Measurements from ENCODE around the gene SUN1.

The SUN1 gene

GRCh38 chr7:822692-823276, 9.5 kb upstream of the SUN1 start:
- TF ChIP-seq, protein P1, sequence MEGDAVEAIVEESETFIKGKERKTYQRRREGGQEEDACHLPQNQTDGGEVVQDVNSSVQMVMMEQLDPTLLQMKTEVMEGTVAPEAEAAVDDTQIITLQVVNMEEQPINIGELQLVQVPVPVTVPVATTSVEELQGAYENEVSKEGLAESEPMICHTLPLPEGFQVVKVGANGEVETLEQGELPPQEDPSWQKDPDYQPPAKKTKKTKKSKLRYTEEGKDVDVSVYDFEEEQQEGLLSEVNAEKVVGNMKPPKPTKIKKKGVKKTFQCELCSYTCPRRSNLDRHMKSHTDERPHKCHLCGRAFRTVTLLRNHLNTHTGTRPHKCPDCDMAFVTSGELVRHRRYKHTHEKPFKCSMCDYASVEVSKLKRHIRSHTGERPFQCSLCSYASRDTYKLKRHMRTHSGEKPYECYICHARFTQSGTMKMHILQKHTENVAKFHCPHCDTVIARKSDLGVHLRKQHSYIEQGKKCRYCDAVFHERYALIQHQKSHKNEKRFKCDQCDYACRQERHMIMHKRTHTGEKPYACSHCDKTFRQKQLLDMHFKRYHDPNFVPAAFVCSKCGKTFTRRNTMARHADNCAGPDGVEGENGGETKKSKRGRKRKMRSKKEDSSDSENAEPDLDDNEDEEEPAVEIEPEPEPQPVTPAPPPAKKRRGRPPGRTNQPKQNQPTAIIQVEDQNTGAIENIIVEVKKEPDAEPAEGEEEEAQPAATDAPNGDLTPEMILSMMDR (conservative IDR thresholded peaks at IDR 0.05; ENCODE audit: low read length) = no peak
- no peak for DNase-seq (ENCODE audit: low read depth)

GRCh38 chr7:823649-824048, 8.6 kb upstream of the SUN1 start:
- TF ChIP-seq, protein P1 (conservative IDR thresholded peaks at IDR 0.05; ENCODE audit: low read length) = no peak
- no peak for DNase-seq (ENCODE audit: low read depth)
- H3K4me3 ChIP-seq (ENCODE audit: low read length) = no peak overlapping the region

More at GRCh38 chr7:822692-823276, 9.5 kb upstream of the SUN1 start:
- no peak overlapping the region for H3K4me3 ChIP-seq (ENCODE audit: low read length)

DNA sequence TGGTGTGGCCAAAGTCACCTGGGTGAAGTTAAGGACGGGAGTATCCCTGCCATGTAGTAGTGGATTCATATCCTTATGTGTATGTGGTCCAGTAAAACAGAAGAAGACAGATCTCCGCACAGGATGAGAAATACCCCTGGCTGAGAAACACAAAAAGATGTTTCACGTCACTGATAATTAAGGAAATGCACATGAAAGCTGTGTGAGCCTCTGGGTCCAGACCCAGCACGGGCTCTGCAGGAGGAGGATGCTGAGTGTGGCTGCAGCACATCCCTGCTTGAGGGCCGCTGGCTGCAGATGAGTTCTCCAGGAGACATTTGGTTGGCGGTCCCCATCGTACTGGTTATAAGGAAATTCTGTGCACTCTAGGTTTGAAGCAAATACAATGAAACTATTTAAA, 8.2 kb upstream of the SUN1 start:
- H3K4me3 ChIP-seq (ENCODE audit: low read length) = no peak overlapping the region
- TF ChIP-seq, protein P1 (conservative IDR thresholded peaks at IDR 0.05; ENCODE audit: low read length) = no peak

DNA sequence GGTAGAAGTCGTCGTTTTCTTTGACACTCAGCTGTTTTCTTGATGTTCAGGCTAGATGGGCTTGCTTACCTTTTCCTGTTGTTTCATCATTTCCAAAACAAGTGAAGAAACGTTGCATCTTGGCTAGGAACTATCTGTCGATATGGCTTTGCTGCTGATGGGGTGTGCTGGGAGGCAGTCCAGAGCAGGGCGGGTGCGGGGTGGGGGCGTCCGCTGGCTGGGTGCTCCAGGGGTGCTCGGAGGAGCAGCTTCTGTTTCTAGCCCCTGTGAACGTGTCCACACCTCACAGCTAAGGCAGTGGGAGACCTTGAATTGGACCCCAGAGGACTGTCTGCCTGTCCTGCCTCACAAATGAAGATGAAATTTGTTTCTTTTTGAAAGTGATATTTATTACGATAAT, 7.6 kb upstream of the SUN1 start:
- H3K4me3 ChIP-seq (ENCODE audit: low read length) = peak overlapping the region; percentile 41
- TF ChIP-seq, protein P1 (conservative IDR thresholded peaks at IDR 0.05; ENCODE audit: low read length) = no peak
- peak; percentile 31 for DNase-seq (ENCODE audit: low read depth)

More for the DNA sequence above, 8.2 kb upstream of the SUN1 start:
- DNase-seq (ENCODE audit: low read depth) = no peak

GRCh38 chr7:825386-825785, 6.9 kb upstream of the SUN1 start:
- peak; percentile 76 for DNase-seq (ENCODE audit: low read depth)
- TF ChIP-seq, protein P1 (conservative IDR thresholded peaks at IDR 0.05; ENCODE audit: low read length) = no peak
- no peak overlapping the region; the same call in none of the 2 replicates for H3K4me3 ChIP-seq (ENCODE audit: low read length)

DNA sequence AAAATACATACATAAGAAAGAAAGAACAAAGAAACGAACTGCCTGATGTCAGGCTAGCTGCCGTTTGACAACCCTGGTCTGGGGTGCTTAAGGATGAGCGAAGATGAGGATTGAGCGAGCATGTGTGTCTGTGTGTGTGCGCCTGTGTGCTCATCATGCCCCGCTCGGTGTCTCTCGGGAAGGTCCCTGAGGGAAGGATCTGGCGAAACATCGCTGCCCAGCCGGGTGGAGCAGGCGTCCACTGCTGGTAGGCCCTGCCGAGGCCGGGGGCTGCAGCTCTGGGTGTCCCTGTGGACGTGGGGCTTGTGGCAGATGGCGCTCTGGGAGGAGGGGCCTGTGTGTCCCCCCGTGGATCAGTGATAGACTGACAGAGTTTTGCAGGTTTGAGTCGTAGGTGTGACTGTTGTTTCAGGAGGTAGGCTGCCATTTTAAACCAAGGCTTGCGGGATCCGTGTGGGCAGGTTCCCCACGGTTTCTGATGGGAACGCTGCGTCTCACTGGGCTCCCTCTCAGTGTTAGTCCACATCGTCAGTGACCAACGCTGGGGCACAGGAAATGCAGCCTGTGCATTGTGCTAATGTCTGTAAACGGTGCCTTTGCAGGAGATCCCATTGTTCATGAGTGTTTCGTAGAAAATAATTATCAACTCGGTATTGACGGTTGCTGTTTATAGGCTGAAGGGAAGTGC, 5.9 kb upstream of the SUN1 start:
- H3K4me3 ChIP-seq (ENCODE audit: low read length) = no peak overlapping the region
- peak; percentile 30 for DNase-seq (ENCODE audit: low read depth)
- TF ChIP-seq, protein P1 (conservative IDR thresholded peaks at IDR 0.05; ENCODE audit: low read length) = no peak

All from AG10803 (cell line).